GM23248 (cell line): ENCODE measurements around the gene C16orf54.
"Not testable (repeated sequence)": the region's sequence is repeated elsewhere in the genome, so short reads cannot be mapped to it uniquely, and the experiment has no call there.

Experiments used
- EZH2 ChIP-seq: fragments of 200-600 bp; sonication (generic); IDR thresholded peaks from 2 replicates; pipeline ENCODE4 v1.6.1; 2018; ENCODE audit warnings: antibody characterized with exemption, mild to moderate bottlenecking; ENCODE audit not compliant: insufficient read depth, poor library complexity, severe bottlenecking
- EZH2phosphoT487 ChIP-seq: fragments of 200-600 bp; sonication (generic); IDR thresholded peaks from 2 replicates; pipeline ENCODE4 v1.6.1; 2018; ENCODE audit warnings: antibody characterized with exemption, moderate library complexity, mild to moderate bottlenecking, low read depth; ENCODE audit not compliant: insufficient read depth

DNA sequence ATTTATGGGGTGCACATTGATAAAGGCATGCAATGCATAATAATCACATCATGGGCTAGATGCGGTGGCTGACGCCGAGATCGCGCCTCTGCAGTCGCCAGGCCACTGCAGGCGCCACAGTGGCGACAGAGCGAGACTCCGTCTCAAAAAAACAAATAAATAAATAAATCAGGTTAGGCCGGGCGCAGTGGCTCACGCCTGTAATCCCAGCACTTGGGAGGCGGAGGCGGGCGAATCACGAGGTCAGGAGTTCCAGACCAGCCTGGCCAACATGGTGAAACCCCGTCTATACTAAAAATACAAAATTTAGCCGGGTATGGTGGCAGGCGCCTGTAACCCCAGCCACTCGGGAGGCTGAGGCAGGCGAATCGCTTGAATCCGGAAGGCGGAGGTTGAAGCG lies 53.2 kb downstream of the C16orf54 start:
- TF ChIP-seq EZH2, EZH2phosphoT487: not testable (repeated sequence)
